Astrocyte (in vitro differentiated cells and primary cell): ENCODE results near the gene ZNF606. TPM values are rescaled to one million over a fixed set of nuclear protein-coding genes. Genes with fewer than 3 reads are reported as not detected.

ENCODE experiments used
- DNase-seq: peaks from one replicate; pipeline ENCODE4 v3.0.0-alpha.2; 2010; ENCODE audit warnings: low read depth
- FAIRE-seq: peaks from 2 replicates; lab custom pipeline; 2011; peaks lifted over from hg19 to GRCh38; lab: Jason Lieb, UNC
- H2AFZ ChIP-seq: 2 replicates; pipeline ENCODE4 v1.6.0; 2012; ENCODE audit warnings: low read depth, low read length, inconsistent platforms
- H3K27ac ChIP-seq: 2 replicates; pipeline ENCODE4 v1.5.1; 2011; ENCODE audit warnings: low read depth, low read length, inconsistent platforms
- H3K27me3 ChIP-seq: 2 replicates; pipeline ENCODE4 v1.6.0; 2011; ENCODE audit warnings: low read length, inconsistent platforms; ENCODE audit not compliant: insufficient read depth
- H3K36me3 ChIP-seq: 2 replicates; pipeline ENCODE4 v1.5.1; 2011; ENCODE audit warnings: low read length, inconsistent platforms; ENCODE audit not compliant: insufficient read depth
- H3K4me1 ChIP-seq: 2 replicates; pipeline ENCODE4 v1.5.1; 2011; ENCODE audit warnings: low read length, inconsistent platforms; ENCODE audit not compliant: insufficient read depth
- H3K4me2 ChIP-seq: 2 replicates; pipeline ENCODE4 v1.6.0; 2012; ENCODE audit warnings: low read length, inconsistent platforms
- H3K4me3 ChIP-seq: 2 replicates; pipeline ENCODE4 v1.5.1; 2011; ENCODE audit warnings: low read depth, mild to moderate bottlenecking, low read length, inconsistent platforms; ENCODE audit not compliant: insufficient read depth
- H3K79me2 ChIP-seq: 2 replicates; pipeline ENCODE4 v1.6.0; 2012; ENCODE audit warnings: mild to moderate bottlenecking, low read length, inconsistent platforms; ENCODE audit not compliant: insufficient read depth
- H3K9ac ChIP-seq: 2 replicates; pipeline ENCODE4 v1.6.0; 2012; ENCODE audit warnings: mild to moderate bottlenecking, low read length, inconsistent platforms
- H3K9me3 ChIP-seq: 2 replicates; pipeline ENCODE4 v1.5.1; 2012; ENCODE audit warnings: low read depth, mild to moderate bottlenecking, low read length, inconsistent platforms; ENCODE audit not compliant: insufficient read depth
- H4K20me1 ChIP-seq: 2 replicates; pipeline ENCODE4 v1.6.0; 2012; ENCODE audit warnings: low read length, inconsistent platforms; ENCODE audit not compliant: insufficient read depth
- H3K27ac Mint-ChIP-seq: one replicate; pipeline ENCODE4 v1.8.0; 2021; ENCODE audit warnings: mild to moderate bottlenecking, mixed read lengths; ENCODE audit not compliant: unreplicated experiment
- H3K27me3 Mint-ChIP-seq: one replicate; pipeline ENCODE4 v1.8.0; 2021; ENCODE audit warnings: low read depth, mixed read lengths; ENCODE audit not compliant: unreplicated experiment
- H3K36me3 Mint-ChIP-seq: one replicate; pipeline ENCODE4 v1.8.0; 2021; ENCODE audit warnings: low read depth, mixed read lengths; ENCODE audit not compliant: unreplicated experiment
- H3K4me1 Mint-ChIP-seq: one replicate; pipeline ENCODE4 v1.8.0; 2021; ENCODE audit warnings: low read depth, mixed read lengths; ENCODE audit not compliant: unreplicated experiment
- H3K4me3 Mint-ChIP-seq: one replicate; pipeline ENCODE4 v1.8.0; 2021; ENCODE audit warnings: mild to moderate bottlenecking, moderate library complexity, mixed read lengths; ENCODE audit not compliant: unreplicated experiment
- H3K9me3 Mint-ChIP-seq: one replicate; pipeline ENCODE4 v1.8.0; 2021; ENCODE audit warnings: mild to moderate bottlenecking, mixed read lengths; ENCODE audit not compliant: unreplicated experiment
- CTCF ChIP-seq: IDR thresholded peaks from 2 replicates; pipeline ENCODE4 v1.5.1; 2011; ENCODE audit warnings: low read depth, mild to moderate bottlenecking, inconsistent platforms, low read length, moderate library complexity; ENCODE audit not compliant: insufficient read depth
- EZH2 ChIP-seq: IDR thresholded peaks from 2 replicates; pipeline ENCODE4 v1.6.1; 2012; ENCODE audit warnings: mild to moderate bottlenecking, low read length, inconsistent platforms; ENCODE audit not compliant: insufficient read depth
- total RNA-seq: library from RNA; stranded (reverse); gene quantifications from 2 replicates; pipeline ENCODE4 v1.2.1, GENCODE V29; 2021

ZNF606 gene
- total RNA-seq, 1 donor from 2014 or later = 13.5 TPM

- H3K79me2 ChIP-seq = no peaks in the 10 kb centered on the region
- no peak overlapping the region for H3K9ac ChIP-seq
- H3K36me3 Mint-ChIP-seq = no peaks in the 10 kb centered on the region
- FAIRE-seq (no peak), DNase-seq (no peak)
- no peaks in the 10 kb centered on the region for H3K27me3 Mint-ChIP-seq
- no peak overlapping the region for H3K27ac Mint-ChIP-seq
- no peak overlapping the region for H2AFZ ChIP-seq
- no peak overlapping the region for H3K27ac ChIP-seq
- H3K4me1 Mint-ChIP-seq = no peaks in the 10 kb centered on the region
- peaks cover 31% of the 10 kb centered on the region for H3K9me3 Mint-ChIP-seq
- no peak overlapping the region for H3K4me2 ChIP-seq
- no peak overlapping the region for H3K4me3 Mint-ChIP-seq
- no peaks in the 10 kb centered on the region for H3K27me3 ChIP-seq
- H3K4me1 ChIP-seq = no peaks in the 10 kb centered on the region
- H3K36me3 ChIP-seq = no peaks in the 10 kb centered on the region
- H3K9me3 ChIP-seq = peaks cover 5% of the 10 kb centered on the region
- TF ChIP-seq EZH2 (no peak), CTCF (no peak)
- H4K20me1 ChIP-seq = no peaks in the 10 kb centered on the region
- H3K4me3 ChIP-seq = no peak overlapping the region
Observed at GRCh38 chr19:58037927-58038687, 35.5 kb upstream of the ZNF606 start.

GRCh38 chr19:58035863-58036262 lies 33.2 kb upstream of the ZNF606 start:
- Histone ChIP-seq H3K4me1 (no peaks in the 10 kb centered on the region), H3K4me2 (no peak overlapping the region), H3K79me2 (no peaks in the 10 kb centered on the region), H3K9me3 (peaks cover 10% of the 10 kb centered on the region), H4K20me1 (no peaks in the 10 kb centered on the region), H3K4me3 (no peak overlapping the region), H2AFZ (no peak overlapping the region), H3K27ac (no peak overlapping the region), H3K9ac (no peak overlapping the region), H3K27me3 (no peaks in the 10 kb centered on the region), H3K36me3 (no peaks in the 10 kb centered on the region)
- Mint-ChIP-seq H3K27ac (no peak overlapping the region), H3K27me3 (no peaks in the 10 kb centered on the region), H3K36me3 (no peaks in the 10 kb centered on the region), H3K4me1 (no peaks in the 10 kb centered on the region), H3K4me3 (no peak overlapping the region), H3K9me3 (peaks cover 27% of the 10 kb centered on the region)
- TF ChIP-seq CTCF = no peak
- no peak for TF ChIP-seq EZH2
- FAIRE-seq (no peak), DNase-seq (no peak)

- no peak overlapping the region for H3K4me3 Mint-ChIP-seq
- no peak overlapping the region for H2AFZ ChIP-seq
- no peak overlapping the region for H3K27ac ChIP-seq
- H3K36me3 ChIP-seq = no peaks in the 10 kb centered on the region
- H3K27me3 Mint-ChIP-seq = no peaks in the 10 kb centered on the region
- H3K79me2 ChIP-seq = no peaks in the 10 kb centered on the region
- peaks cover 10% of the 10 kb centered on the region for H3K9me3 ChIP-seq
- no peak overlapping the region for H3K9ac ChIP-seq
- no peak for DNase-seq
- peak overlapping the region; percentile 57 for H3K4me2 ChIP-seq
- TF ChIP-seq EZH2 (no peak), CTCF (no peak)
- no peaks in the 10 kb centered on the region for H3K27me3 ChIP-seq
- H3K4me3 ChIP-seq = no peak overlapping the region
- H3K4me1 ChIP-seq = no peaks in the 10 kb centered on the region
- no peak for FAIRE-seq
- peaks cover 24% of the 10 kb centered on the region for H3K9me3 Mint-ChIP-seq
- no peaks in the 10 kb centered on the region for H4K20me1 ChIP-seq
- no peaks in the 10 kb centered on the region for H3K4me1 Mint-ChIP-seq
- no peak overlapping the region for H3K27ac Mint-ChIP-seq
- H3K36me3 Mint-ChIP-seq = no peaks in the 10 kb centered on the region
Observed at GRCh38 chr19:58034477-58034793, 31.8 kb upstream of the ZNF606 start.
